ENCODE measurements around the gene TCF15.
"Not testable (repeated sequence)": the region's sequence is repeated elsewhere in the genome, so short reads cannot be mapped to it uniquely, and the experiment has no call there.

The TCF15 gene

GRCh38 chr20:610130-611046 is at the start of gene TCF15:
TCF15 (minus strand) TSS chr20:610309; CDS start chr20:610237, 72 bp downstream.
- peak; percentile 41 to 55 for ATAC-seq

GRCh38 chr20:658731-659291 is 48.7 kb upstream of the TCF15 start:
- ATAC-seq = no peak

- ATAC-seq = no peak
Observed at GRCh38 chr20:658202-658601, 48.1 kb upstream of the TCF15 start.

GRCh38 chr20:655726-656624 is 45.9 kb upstream of the TCF15 start:
- ATAC-seq = no peak

- no peak for ATAC-seq
Observed at GRCh38 chr20:654417-654750, 44.3 kb upstream of the TCF15 start.

GRCh38 chr20:653590-654416 is 43.7 kb upstream of the TCF15 start:
- ATAC-seq = no peak

- peak; percentile 90 to 91 for ATAC-seq
Observed at GRCh38 chr20:653110-653589, 43.0 kb upstream of the TCF15 start, which contains the start of gene SRXN1. SRXN1 (minus strand) TSS chr20:653200; CDS start chr20:653185, 15 bp downstream.

GRCh38 chr20:652615-653109 is 42.6 kb upstream of the TCF15 start:
- ATAC-seq = peak; percentile 1 to 5

- ATAC-seq = no peak
Observed at GRCh38 chr20:651713-652614, 41.9 kb upstream of the TCF15 start.

- no peak for ATAC-seq
Observed at GRCh38 chr20:650954-651353, 40.8 kb upstream of the TCF15 start.

- ATAC-seq = no peak
Observed at GRCh38 chr20:650281-650680, 40.2 kb upstream of the TCF15 start.

- no peak for ATAC-seq
Observed at GRCh38 chr20:647479-648019, 37.4 kb upstream of the TCF15 start.

GRCh38 chr20:646868-647233 is 36.7 kb upstream of the TCF15 start:
- no peak for ATAC-seq

- no peak for ATAC-seq
Observed at GRCh38 chr20:646107-646867, 36.2 kb upstream of the TCF15 start.

GRCh38 chr20:645318-646106 is 35.4 kb upstream of the TCF15 start:
- peak; percentile 62 to 70 for ATAC-seq

GRCh38 chr20:644692-645317 is 34.7 kb upstream of the TCF15 start:
- ATAC-seq = no peak

GRCh38 chr20:642398-643174 is 32.5 kb upstream of the TCF15 start:
- ATAC-seq = no peak

- ATAC-seq = not testable (repeated sequence)
Observed at GRCh38 chr20:642013-642397, 31.9 kb upstream of the TCF15 start.

Measured in activated CD4-positive, CD25-positive, alpha-beta regulatory T cell treated with anti-CD3 and anti-CD28 coated beads, Interleukin-2, amount 50 U/mL, for 24 hours (primary cell).